Measurements from ENCODE around the gene VPS13D. TPM values are rescaled to one million over a fixed set of nuclear protein-coding genes. Genes with fewer than 3 reads are reported as not detected.
A peak's percentile ranks its signal among the peaks of the same experiment; 100 is the strongest.

The VPS13D gene
- polyA plus RNA-seq, 3 donors, result 3.6 to 20.2 (median 5.1) TPM

- H3K27ac ChIP-seq (ENCODE audit: low read depth in 1 of 2, low read length in 2 of 2), result peak overlapping the region; percentile 8 to 27
- WGBS (ENCODE audit: insufficient coverage), result 40% methylated on average over 2 of the region's 3 CpGs
- H3K4me2 ChIP-seq (replicated peaks; ENCODE audit: extremely low read depth, low read length, poor library complexity, severe bottlenecking), result no peak overlapping the region
- Mint-ChIP-seq H3K4me3 (no peak overlapping the region), H3K36me3 (peaks cover 43 to 47% of the 10 kb centered on the region in 2 donors), H3K9me3 (peaks cover 0 to 4% (median 0%) of the 10 kb centered on the region in 7 donors), H3K27ac (peak overlapping the region in 2 of 7 donors; percentile 18 to 78), H3K27me3 (ENCODE audit: low read depth in 3 of 3) (peaks cover 0 to 3% (median 3%) of the 10 kb centered on the region in 3 donors), H3K4me1 (peaks cover 29% of the 10 kb centered on the region)
- no peaks in the 10 kb centered on the region for H3K27me3 ChIP-seq (ENCODE audit: control insufficient read depth in 2 of 2, insufficient read depth in 2 of 2, low read length in 2 of 2)
- peaks cover 42 to 51% of the 10 kb centered on the region in 2 donors for H3K36me3 ChIP-seq (replicated peaks in 1 of 2; ENCODE audit: control insufficient read depth in 1 of 2, insufficient read depth in 2 of 2, low read length in 2 of 2)
- H3K9me3 ChIP-seq (replicated peaks in 1 of 2; ENCODE audit: control insufficient read depth in 1 of 2, insufficient read depth in 1 of 2, low read length in 2 of 2), result no peaks in the 10 kb centered on the region
- no peak overlapping the region for H3K9ac ChIP-seq (ENCODE audit: insufficient read depth, low read length, poor library complexity, severe bottlenecking)
- intact Hi-C loops (cut with micrococcal nuclease), result loop anchor here in 1 of 2 donors (5.0 kb wide), 1 partner anchor 87 kb away; no protein-coding TSS in a partner anchor
- peaks cover 82% of the 10 kb centered on the region for H4K20me1 ChIP-seq (ENCODE audit: insufficient read depth, low read length)
- H3K4me1 ChIP-seq (ENCODE audit: control insufficient read depth in 1 of 2, insufficient read depth in 2 of 2, low read length in 2 of 2), result peaks cover 0 to 12% of the 10 kb centered on the region in 2 donors
- H3K79me2 ChIP-seq (ENCODE audit: insufficient read depth, low read length), result peaks cover 4% of the 10 kb centered on the region
- DNase-seq, result no peak
- TF ChIP-seq, protein P1, sequence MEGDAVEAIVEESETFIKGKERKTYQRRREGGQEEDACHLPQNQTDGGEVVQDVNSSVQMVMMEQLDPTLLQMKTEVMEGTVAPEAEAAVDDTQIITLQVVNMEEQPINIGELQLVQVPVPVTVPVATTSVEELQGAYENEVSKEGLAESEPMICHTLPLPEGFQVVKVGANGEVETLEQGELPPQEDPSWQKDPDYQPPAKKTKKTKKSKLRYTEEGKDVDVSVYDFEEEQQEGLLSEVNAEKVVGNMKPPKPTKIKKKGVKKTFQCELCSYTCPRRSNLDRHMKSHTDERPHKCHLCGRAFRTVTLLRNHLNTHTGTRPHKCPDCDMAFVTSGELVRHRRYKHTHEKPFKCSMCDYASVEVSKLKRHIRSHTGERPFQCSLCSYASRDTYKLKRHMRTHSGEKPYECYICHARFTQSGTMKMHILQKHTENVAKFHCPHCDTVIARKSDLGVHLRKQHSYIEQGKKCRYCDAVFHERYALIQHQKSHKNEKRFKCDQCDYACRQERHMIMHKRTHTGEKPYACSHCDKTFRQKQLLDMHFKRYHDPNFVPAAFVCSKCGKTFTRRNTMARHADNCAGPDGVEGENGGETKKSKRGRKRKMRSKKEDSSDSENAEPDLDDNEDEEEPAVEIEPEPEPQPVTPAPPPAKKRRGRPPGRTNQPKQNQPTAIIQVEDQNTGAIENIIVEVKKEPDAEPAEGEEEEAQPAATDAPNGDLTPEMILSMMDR (IDR thresholded peaks at IDR 0.05), result no peak
- no peak overlapping the region for H3K4me3 ChIP-seq (replicated peaks in 1 of 3; ENCODE audit: low read depth in 2 of 3, low read length in 3 of 3)
- no peak overlapping the region for H2AFZ ChIP-seq (ENCODE audit: insufficient read depth, low read depth, low read length, poor library complexity, severe bottlenecking)
These were observed 20.4 kb upstream of the VPS13D start for GRCh38 chr1:12209495-12209832.

DNA sequence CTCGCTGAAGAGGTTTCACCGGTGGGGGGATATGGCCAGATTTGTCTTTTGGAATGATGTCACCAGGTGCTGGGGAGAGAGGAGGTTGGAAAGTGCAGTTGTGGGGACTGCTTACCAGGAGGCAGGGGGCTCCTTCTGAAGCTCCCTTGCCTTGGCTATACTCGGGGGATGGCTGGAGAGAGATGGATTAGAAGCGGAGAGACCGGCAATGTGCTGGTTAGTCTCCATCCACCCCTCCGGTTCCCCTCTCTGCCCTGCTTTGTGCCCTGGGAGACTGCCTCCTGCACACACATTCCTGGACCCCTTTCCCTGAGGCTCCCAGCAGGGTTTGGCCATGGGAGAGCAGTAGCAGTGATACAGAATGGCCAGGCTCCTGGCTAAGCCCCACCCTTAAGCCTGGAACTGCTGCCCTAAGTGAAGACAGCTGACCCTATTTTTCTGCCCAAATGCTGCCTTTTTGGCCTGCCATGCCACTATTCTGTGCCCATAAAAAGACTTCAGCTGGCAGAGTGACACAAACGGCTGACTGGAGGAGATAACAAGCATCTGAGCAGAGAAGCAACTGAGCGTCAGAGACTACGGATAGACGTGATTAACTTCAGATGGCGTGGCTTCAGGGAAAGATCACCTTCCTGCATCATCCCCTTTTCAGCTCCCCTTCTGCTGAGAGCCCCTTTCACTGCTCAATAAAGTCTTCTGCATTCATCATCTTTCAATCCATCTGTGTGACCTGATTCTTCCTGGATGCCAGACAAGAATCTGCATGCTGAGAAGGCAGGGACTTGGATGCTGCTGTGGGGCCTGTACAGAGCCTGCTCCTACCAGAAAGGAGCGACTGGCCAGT lies 14.5 kb upstream of the VPS13D start:
- no peaks in the 10 kb centered on the region for H3K36me3 Mint-ChIP-seq

More for the DNA sequence above, 14.5 kb upstream of the VPS13D start:
- Histone ChIP-seq H3K36me3 (replicated peaks in 1 of 2; ENCODE audit: control insufficient read depth in 1 of 2, insufficient read depth in 2 of 2, low read length in 2 of 2) (no peaks in the 10 kb centered on the region), H3K9ac (ENCODE audit: insufficient read depth, low read length, poor library complexity, severe bottlenecking) (no peak overlapping the region), H3K4me3 (replicated peaks in 1 of 3; ENCODE audit: low read depth in 2 of 3, low read length in 3 of 3) (no peak overlapping the region), H3K9me3 (replicated peaks in 1 of 2; ENCODE audit: control insufficient read depth in 1 of 2, insufficient read depth in 1 of 2, low read length in 2 of 2) (peaks cover 0 to 5% of the 10 kb centered on the region in 2 donors), H3K4me1 (ENCODE audit: control insufficient read depth in 1 of 2, insufficient read depth in 2 of 2, low read length in 2 of 2) (peaks cover 0 to 6% of the 10 kb centered on the region in 2 donors), H3K79me2 (ENCODE audit: insufficient read depth, low read length) (no peaks in the 10 kb centered on the region), H3K27ac (ENCODE audit: low read depth in 1 of 2, low read length in 2 of 2) (no peak overlapping the region), H4K20me1 (ENCODE audit: insufficient read depth, low read length) (peaks cover 24% of the 10 kb centered on the region), H2AFZ (ENCODE audit: insufficient read depth, low read depth, low read length, poor library complexity, severe bottlenecking) (no peak overlapping the region), H3K27me3 (ENCODE audit: control insufficient read depth in 2 of 2, insufficient read depth in 2 of 2, low read length in 2 of 2) (no peaks in the 10 kb centered on the region), H3K4me2 (replicated peaks; ENCODE audit: extremely low read depth, low read length, poor library complexity, severe bottlenecking) (no peak overlapping the region)
- DNase-seq, result no peak
- WGBS (ENCODE audit: insufficient coverage), result 96% methylated on average over 5 of the region's 12 CpGs
- Mint-ChIP-seq H3K4me1 (peaks cover 12% of the 10 kb centered on the region), H3K27me3 (ENCODE audit: low read depth in 3 of 3) (peaks cover 5 to 14% (median 11%) of the 10 kb centered on the region in 3 donors), H3K27ac (no peak overlapping the region), H3K4me3 (no peak overlapping the region), H3K9me3 (peaks cover 2 to 8% (median 5%) of the 10 kb centered on the region in 7 donors)
- TF ChIP-seq, protein P1 (IDR thresholded peaks at IDR 0.05), result no peak
- intact Hi-C loops (cut with micrococcal nuclease), result no loop called here

Measured in CD14-positive monocyte (primary cell).